ENCODE data around the gene MYH3.
"Not testable (repeated sequence)": the region's sequence is repeated elsewhere in the genome, so short reads cannot be mapped to it uniquely, and the experiment has no call there.

- not testable (repeated sequence) for TF ChIP-seq POLR2A (IDR thresholded peaks at IDR 0.05; ENCODE audit: extremely low read depth, insufficient read length); MAX (IDR thresholded peaks at IDR 0.05; ENCODE audit: low read depth, low read length)
These were observed 38.8 kb upstream of the MYH3 start for GRCh38 chr17:10695875-10696407.
